Gastroesophageal sphincter (tissue), 3 donors: ENCODE measurements around the gene TMEM131L.

Experiments used
- POLR2A ChIP-seq, 2 donors: fragments of 450-650 bp; IDR thresholded peaks; one replicate each; pipeline ENCODE4 v1.6.1; 2017; ENCODE audit warnings: antibody characterized with exemption in 2 of 2, mild to moderate bottlenecking in 2 of 2, moderate library complexity in 1 of 2
- TF ChIP-seq, protein P1 (sequence below), 4 experiments: fragments of 200-600 bp in 2 of 4; fragments of 450-650 bp in 2 of 4; sonication (generic) in 1 of 4; IDR thresholded peaks; one replicate each; pipeline ENCODE4 v1.5.1; 2017 to 2019; ENCODE audit warnings: antibody characterized with exemption in 4 of 4, mild to moderate bottlenecking in 2 of 4, moderate library complexity in 2 of 4

DNA sequence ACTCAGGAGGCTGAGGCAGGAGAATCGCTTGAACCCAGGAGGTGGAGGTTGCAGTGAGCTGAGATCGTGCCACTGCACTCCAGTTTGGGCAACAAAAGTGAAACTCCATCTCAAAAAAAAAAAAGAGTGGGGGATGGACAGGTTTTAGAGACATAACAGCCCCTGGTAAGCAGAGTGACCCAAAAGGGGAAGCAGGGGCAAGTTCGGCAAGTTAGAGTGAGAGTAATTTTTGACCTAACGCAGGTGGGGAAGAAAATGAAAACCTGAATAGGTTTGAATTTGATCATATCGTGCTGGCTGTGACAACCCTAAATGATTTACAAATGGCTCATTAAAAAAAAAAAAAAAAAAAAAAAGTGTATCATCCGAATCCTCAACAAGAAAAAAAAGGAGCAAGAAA is 25.7 kb upstream of the TMEM131L start:
- TF ChIP-seq, protein P1, sequence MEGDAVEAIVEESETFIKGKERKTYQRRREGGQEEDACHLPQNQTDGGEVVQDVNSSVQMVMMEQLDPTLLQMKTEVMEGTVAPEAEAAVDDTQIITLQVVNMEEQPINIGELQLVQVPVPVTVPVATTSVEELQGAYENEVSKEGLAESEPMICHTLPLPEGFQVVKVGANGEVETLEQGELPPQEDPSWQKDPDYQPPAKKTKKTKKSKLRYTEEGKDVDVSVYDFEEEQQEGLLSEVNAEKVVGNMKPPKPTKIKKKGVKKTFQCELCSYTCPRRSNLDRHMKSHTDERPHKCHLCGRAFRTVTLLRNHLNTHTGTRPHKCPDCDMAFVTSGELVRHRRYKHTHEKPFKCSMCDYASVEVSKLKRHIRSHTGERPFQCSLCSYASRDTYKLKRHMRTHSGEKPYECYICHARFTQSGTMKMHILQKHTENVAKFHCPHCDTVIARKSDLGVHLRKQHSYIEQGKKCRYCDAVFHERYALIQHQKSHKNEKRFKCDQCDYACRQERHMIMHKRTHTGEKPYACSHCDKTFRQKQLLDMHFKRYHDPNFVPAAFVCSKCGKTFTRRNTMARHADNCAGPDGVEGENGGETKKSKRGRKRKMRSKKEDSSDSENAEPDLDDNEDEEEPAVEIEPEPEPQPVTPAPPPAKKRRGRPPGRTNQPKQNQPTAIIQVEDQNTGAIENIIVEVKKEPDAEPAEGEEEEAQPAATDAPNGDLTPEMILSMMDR (IDR thresholded peaks at IDR 0.05): no peak
- TF ChIP-seq POLR2A (IDR thresholded peaks at IDR 0.05): no peak
